ENCODE data around the gene AMOT.

The AMOT gene

GRCh38 chrX:112844250-112844649 lies 3.6 kb upstream of the AMOT start:
- in situ Hi-C loops (cut with MboI; ENCODE audit: low pct_unique_long_range_greater_than_20kb, low sequenced_read_pairs) = no loop called here
- no peak for DNase-seq

DNA sequence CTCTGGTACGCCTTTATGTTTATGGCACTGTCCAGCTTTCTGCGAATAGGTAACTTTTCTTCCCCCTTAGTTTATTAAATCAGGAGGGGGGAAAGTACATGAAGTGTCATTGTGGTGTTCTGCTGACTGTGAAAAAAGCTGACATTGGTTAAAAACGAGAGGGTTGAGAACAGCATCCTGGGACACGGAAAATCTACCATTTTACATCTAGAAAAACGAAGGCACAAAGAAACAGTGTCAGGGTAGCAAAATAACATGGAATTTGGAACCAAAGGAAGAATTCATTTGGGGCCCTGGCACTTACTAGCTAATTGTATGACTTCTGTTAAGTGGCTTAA lies 1.2 kb upstream of the AMOT start:
- DNase-seq = no peak
- in situ Hi-C loops (cut with MboI; ENCODE audit: low pct_unique_long_range_greater_than_20kb, low sequenced_read_pairs) = no loop called here

- in situ Hi-C loops (cut with MboI; ENCODE audit: low pct_unique_long_range_greater_than_20kb, low sequenced_read_pairs) = no loop called here
- peak; percentile 91 for DNase-seq
Observed at GRCh38 chrX:112841114-112841819, 636 bp upstream of the AMOT start.

DNA sequence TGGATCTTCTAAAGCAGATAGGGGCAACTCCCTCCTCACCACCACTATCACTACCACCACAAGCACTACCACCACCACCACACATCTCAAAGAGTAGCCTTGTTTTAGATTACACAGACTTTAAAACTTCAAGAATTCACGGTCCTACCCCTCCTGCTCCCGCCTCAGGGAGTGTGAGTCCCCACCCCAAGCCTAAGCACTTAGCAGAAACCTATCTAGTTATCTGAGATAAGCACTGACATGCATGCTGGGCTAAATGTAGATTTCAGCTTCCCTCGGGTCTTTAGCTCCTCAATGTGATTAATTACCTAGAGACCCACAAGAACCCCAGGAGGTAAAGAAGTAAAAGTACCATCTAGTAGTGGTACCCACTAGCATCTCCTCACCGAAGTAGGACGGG lies 775 bp downstream of the AMOT start:
- in situ Hi-C loops (cut with MboI; ENCODE audit: low pct_unique_long_range_greater_than_20kb, low sequenced_read_pairs) = no loop called here
- DNase-seq = peak; percentile 11

DNA sequence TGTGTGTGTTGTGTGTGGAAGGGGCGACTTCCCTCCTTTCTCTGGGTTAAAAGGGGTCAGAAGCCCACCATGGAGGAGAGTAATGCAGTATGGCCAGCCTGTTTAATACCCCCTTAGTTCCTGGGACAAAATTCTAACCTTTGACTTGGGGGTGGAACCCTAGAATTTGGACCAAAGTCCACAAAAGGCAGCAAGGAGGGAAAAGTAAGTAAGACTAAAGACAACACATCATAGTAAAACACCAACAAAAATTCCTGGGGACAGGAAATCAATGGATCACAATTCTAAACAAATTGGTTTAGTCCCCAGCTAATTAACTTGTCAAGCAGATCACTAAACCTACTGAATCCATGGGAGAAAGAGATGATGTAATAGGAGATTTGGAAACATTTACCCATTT lies 3.1 kb downstream of the AMOT start:
- in situ Hi-C loops (cut with MboI; ENCODE audit: low pct_unique_long_range_greater_than_20kb, low sequenced_read_pairs) = no loop called here
- DNase-seq = no peak

DNA sequence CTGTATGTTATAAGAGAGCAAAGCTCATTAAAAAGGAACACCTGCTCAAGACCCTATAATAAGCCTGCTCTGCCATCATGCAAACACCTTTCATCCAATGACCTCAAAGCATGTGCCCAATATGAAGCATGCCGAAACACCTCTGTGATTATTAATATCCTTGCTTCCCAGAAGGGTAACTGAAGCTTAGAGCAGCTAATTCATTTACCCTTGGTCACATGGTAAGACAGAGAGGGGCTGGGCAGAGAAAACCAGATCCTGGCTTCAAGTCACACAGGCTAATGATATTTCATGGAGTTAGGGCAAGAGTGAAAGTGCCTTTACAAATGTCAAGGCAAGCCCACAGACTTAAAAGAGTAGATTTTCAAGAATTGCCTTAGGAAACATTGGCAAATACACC lies 5.6 kb downstream of the AMOT start:
- in situ Hi-C loops (cut with MboI; ENCODE audit: low pct_unique_long_range_greater_than_20kb, low sequenced_read_pairs) = no loop called here

GRCh38 chrX:112834031-112834845 lies 6.4 kb downstream of the AMOT start:
- in situ Hi-C loops (cut with MboI; ENCODE audit: low pct_unique_long_range_greater_than_20kb, low sequenced_read_pairs) = no loop called here
- no peak for DNase-seq

More for the DNA sequence above, 5.6 kb downstream of the AMOT start:
- no peak for DNase-seq

DNA sequence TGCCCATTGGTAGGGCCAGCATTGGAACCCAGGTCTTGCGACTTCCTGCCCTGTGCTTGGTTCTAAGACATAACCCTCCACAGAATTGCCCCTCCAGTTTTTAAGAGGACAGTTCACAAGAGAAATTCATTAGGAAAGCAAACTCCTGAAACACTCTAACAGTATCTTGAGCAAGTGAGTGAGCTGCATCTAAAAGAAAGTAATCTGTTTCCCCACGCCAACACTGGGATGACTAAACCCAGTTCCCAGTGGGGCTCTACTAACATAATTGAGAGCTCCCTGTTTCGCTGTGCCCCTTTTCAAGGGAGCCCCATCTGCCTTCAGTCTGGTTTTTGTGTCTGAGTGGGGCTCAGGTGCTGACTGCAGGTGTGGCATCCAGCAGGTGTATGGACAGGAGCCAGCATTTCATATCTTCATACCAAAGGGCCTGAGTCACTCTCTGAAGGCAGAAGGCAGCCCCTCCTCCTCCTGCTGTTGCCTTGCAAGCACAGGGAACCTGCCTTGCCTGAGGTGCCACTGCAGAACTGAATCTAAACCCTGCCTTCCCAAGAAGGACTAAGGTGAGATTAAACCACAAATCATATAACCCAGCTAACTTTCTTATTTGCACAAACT lies 8.0 kb downstream of the AMOT start:
- in situ Hi-C loops (cut with MboI; ENCODE audit: low pct_unique_long_range_greater_than_20kb, low sequenced_read_pairs) = no loop called here
- DNase-seq = no peak

DNA sequence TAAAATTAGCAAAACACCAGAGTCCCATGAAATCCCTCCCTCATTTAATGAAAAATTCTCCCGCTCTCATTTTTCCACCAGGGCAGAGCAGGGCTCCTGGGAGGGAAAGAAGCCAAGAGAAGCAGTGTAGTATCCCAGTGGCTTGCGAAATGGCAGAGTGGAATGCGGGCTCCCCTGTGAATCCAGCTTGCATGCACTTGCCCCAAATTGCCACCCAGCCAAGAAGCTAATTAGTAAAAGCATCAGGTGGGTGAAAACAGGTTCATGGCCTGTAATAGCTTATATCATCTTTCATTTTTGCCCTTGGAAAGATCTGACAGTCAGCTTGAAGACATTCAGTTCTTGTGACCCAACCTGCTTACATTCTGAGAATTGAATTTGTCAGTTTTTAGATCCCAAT lies 10.1 kb downstream of the AMOT start:
- no peak for DNase-seq
- in situ Hi-C loops (cut with MboI; ENCODE audit: low pct_unique_long_range_greater_than_20kb, low sequenced_read_pairs) = no loop called here

DNA sequence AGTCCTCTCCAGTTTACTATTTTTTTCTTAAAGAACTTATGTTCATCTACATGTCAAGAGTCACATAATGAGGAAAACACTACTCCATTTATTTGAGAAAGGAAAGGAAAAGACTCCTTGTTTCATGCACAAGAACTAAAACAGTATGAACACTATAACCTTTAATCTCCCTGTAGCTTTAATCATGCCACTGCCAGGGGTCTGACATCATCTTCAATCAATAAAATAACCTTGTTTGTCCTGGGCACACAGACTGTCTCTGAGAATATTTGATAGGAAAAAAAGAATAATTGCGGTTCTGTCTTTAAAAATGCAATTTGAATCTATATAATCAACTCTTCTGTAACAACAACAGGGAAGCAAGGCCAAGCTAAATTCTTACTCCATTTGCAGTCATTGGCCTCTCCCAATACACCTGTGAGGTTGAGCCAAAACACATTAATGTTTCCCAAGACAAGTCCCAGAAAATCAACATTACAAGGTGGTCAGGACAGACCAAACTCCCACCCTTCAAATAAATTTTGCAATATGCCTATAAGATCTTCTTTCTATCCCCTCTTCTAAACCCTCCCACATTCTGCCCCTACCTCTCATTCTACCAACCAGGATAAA lies 13.2 kb downstream of the AMOT start:
- in situ Hi-C loops (cut with MboI; ENCODE audit: low pct_unique_long_range_greater_than_20kb, low sequenced_read_pairs) = no loop called here
- DNase-seq = no peak

- in situ Hi-C loops (cut with MboI; ENCODE audit: low pct_unique_long_range_greater_than_20kb, low sequenced_read_pairs) = no loop called here
- no peak for DNase-seq
Observed at GRCh38 chrX:112826023-112826422, 14.6 kb downstream of the AMOT start.

- in situ Hi-C loops (cut with MboI; ENCODE audit: low pct_unique_long_range_greater_than_20kb, low sequenced_read_pairs) = no loop called here
- no peak for DNase-seq
Observed at GRCh38 chrX:112822892-112823291, 17.7 kb downstream of the AMOT start.

- in situ Hi-C loops (cut with MboI; ENCODE audit: low pct_unique_long_range_greater_than_20kb, low sequenced_read_pairs) = no loop called here
- peak; percentile 3 for DNase-seq
Observed at GRCh38 chrX:112820364-112821268, 20.0 kb downstream of the AMOT start.

GRCh38 chrX:112819813-112820212 lies 20.8 kb downstream of the AMOT start:
- in situ Hi-C loops (cut with MboI; ENCODE audit: low pct_unique_long_range_greater_than_20kb, low sequenced_read_pairs) = no loop called here
- no peak for DNase-seq

GRCh38 chrX:112819008-112819640 lies 21.5 kb downstream of the AMOT start:
- DNase-seq = no peak
- in situ Hi-C loops (cut with MboI; ENCODE audit: low pct_unique_long_range_greater_than_20kb, low sequenced_read_pairs) = no loop called here

DNA sequence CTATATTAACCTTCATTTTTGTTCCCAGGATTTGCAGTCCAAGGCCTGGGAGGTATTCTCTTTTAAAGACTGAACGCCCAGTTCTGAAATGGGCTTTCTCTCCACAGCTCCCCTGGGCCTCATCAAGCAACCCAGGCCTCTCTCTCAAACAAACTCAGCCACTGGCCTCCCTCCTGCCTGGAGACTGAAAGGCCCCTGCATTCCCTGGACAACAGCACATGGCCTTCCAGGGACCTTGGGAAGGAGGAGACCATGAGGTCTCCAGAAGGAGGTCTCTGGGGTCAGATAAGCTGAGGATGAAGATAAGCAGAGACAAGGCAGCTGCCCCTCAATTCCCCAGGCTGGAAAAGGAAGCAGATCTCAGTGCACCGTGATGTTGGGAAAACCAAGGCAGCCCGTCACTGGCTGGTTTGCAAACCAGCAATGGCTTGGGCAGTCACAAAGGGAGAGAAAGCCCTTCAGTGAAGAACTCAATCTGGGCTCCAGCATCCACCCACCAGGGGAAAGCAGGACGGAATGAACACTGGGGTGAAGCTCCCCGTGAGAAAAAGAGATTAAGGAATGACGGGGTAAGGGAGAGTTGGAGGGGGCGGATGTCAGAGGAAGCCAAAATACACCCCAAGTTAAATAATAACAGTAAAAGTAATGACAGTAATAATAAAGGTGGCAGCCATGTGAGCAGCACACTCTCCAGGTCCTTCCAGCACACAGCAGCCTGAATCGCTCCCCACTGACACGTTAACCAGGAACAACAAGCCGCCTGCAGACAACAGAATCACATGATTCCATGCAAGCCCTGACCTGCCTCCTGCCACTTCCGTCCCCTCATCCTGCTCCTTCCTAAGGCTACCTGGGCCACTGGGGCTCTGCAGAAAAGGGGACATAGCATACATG lies 22.3 kb downstream of the AMOT start:
- no peak for DNase-seq
- in situ Hi-C loops (cut with MboI; ENCODE audit: low pct_unique_long_range_greater_than_20kb, low sequenced_read_pairs) = no loop called here

DNA sequence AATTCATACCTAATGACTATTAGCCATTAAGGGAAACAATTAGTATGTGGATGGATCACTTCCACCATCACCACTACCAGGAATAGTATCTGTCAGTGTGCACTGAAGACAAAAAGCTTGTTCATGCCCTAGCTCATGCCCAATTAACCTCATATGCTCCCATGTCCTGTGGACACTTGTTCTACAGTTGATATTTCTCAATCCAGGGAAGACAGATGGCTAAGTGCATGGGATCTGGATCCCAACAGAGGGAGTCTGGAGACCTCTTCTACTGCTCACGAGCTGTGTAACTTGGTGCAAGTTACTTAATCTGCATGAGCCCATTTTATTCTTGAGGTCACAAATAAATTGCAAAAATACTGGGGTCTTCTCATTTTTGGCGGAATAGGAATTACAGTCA lies 23.7 kb downstream of the AMOT start:
- DNase-seq = no peak
- in situ Hi-C loops (cut with MboI; ENCODE audit: low pct_unique_long_range_greater_than_20kb, low sequenced_read_pairs) = no loop called here

DNA sequence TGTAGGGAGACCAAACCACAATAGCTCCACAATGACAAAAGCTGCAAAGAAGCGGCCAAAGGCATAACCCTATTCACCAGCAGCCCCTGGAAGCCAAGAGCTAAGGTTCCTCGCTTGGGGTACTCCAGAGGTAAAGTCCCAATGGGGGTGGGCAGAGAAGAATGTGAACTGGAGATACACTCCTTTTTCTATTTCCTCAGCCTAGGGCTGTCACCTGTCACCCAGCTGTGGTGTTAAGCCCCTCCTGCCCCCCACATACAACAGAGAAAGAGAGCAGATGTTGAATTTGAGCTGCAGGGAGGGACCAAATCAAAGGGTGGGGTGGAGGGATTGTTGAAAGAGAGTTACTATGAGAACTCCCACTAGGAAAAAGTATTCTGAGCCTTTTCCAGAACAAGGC lies 26.1 kb downstream of the AMOT start:
- no peak for DNase-seq
- in situ Hi-C loops (cut with MboI; ENCODE audit: low pct_unique_long_range_greater_than_20kb, low sequenced_read_pairs) = no loop called here

Data from KBM-7 (cell line).